Stimulated activated CD8-positive, alpha-beta memory T cell treated with anti-CD3 and anti-CD28 coated beads, Interleukin-4, amount 100 ng/mL, for 48 hours (primary cell): ENCODE data around the gene BMP6.
"Not testable (repeated sequence)": the region's sequence is repeated elsewhere in the genome, so short reads cannot be mapped to it uniquely, and the experiment has no call there.

ENCODE experiments used
- DNase-seq: peaks from one replicate; pipeline ENCODE4 v3.0.0-alpha.2; 2020

The BMP6 gene

DNA sequence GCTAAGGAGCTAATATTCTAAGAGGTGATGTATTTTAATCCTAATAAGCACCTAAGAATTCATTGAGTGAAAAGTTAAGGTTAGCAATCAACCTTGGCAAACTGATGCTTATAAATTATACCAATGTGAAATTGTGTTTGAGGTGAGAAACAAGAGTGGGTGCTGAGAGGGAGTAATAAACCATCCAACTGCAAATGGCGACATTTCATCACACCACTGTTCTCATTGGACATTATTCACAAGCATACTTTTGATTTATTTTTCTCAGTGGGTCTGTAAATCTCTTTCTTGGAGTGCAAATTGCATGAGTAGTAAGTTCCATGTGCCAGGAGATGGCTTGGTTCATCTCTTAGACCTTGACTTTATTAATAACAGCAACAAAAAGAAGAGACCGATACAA, 71.5 kb downstream of the BMP6 start:
- no peak for DNase-seq

GRCh38 chr6:7798751-7799150, 72.9 kb downstream of the BMP6 start:
- no peak for DNase-seq

- no peak for DNase-seq
Measured at GRCh38 chr6:7802662-7803061, 76.8 kb downstream of the BMP6 start.

- DNase-seq: no peak
Measured at GRCh38 chr6:7803214-7803613, 77.3 kb downstream of the BMP6 start.

DNA sequence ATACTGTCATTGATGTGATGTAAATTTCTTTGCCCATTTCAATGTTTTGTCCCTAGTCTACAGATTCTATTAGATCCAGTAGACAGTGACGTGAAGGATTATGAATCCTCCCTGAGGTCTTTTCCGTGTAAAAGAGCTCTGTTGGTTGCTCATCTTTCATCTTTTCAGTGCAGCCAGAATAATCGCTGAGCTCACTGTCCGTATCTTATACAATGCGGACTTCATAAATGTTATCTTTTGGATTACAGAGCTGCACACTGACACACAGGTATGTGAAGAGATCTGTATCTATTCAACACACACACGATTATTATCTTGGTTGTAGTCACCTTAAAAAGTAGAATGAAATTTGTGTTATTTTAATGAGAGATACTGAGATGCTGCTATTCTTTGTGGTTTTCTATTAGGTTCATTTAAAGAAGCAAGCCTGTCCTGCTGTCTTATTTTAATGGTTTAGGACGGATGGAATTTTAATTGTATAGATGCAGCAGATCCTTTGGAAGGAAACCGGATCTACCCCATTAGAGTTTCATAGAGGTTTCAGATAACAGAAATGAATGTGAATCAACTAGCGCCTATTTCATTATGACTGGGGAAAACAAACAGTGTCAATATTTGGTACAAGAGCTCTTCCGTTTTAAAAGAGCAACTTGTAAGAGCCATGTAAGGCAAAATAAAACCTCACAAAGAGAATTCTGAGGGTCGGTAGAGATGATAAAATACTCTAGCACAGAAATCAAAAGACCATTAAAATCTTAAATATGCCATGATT, 79.4 kb downstream of the BMP6 start:
- no peak for DNase-seq

DNA sequence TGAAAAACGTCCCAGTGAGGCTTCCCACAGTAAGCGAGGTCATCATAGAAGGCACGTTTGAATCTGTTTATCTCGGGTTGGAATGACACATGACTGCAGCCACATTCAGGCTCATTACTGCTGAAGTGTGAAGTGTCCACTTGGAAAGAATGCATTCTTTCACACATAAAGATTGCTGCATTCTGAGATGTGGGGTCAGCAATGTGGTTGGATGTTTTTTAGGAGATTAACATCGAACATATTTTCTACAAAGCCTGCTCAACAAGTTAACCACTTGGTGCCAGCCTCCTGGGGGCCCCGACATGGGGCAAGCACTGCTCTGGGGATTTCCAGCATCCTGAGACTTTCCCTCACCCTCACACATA, 79.9 kb downstream of the BMP6 start:
- no peak for DNase-seq

GRCh38 chr6:7806711-7807110, 80.8 kb downstream of the BMP6 start:
- no peak for DNase-seq

- no peak for DNase-seq
Measured at GRCh38 chr6:7809346-7809745, 83.4 kb downstream of the BMP6 start.

DNA sequence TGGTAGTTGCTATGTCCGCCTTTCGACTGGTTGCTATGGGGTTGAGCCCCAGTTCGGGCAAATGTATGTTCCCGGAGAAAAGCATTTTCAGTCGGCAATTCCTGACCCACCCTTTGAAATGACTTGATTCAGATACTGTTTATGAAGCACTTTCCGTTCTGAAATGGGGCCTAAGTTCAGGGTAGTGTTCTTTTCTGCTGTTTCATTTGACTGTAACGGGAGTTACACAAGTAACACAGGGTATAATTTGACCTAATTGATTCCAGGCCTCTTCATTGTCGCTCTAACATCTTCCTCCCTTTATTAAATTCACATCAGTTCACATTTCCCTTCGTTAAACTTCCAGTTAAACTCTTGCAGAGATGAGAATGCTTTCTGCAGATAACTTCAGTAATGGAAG, 85.5 kb downstream of the BMP6 start:
- DNase-seq: no peak

- no peak for DNase-seq
Measured at GRCh38 chr6:7812623-7813022, 86.7 kb downstream of the BMP6 start.

- no peak for DNase-seq
Measured at GRCh38 chr6:7813193-7813592, 87.3 kb downstream of the BMP6 start.

DNA sequence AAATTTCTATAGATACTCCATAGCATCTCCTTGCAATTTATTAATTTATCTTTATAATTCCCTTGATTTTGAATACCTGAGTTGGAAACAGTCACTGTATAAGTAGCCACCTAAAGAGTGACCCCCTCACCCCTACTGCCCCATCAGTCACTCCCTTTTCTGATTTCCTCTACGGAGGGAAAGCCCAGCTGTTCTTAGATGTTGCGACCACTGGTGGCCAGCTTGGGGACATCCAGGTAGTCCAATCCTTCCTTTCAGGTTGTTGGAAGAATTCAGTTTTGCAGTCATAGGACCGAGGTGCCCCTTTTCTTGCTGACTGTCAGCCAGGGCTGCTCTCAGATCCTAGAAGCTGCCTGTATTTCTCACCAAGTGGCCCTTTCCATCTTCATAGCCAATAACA, 87.8 kb downstream of the BMP6 start:
- no peak for DNase-seq

DNA sequence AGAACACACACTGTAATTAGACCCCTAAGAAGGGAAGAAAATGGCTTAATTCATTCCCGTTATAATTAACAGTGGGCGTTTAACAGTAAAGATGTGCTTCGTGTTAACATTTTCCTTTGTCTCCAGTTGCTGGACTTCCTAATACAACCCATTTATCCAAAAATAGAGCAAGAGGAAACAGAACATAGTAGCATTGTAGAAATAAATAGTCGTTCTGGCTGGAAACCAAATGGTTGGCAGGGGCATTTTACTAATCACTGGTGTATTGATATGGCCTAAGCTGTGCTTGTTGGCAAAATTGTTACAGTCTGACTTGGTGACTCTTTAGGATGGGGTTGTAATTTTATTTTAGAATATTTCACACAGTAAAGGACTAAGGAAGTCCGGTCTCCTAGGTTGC, 89.8 kb downstream of the BMP6 start:
- DNase-seq: no peak

GRCh38 chr6:7817184-7817583, 91.3 kb downstream of the BMP6 start:
- not testable (repeated sequence) for DNase-seq

DNA sequence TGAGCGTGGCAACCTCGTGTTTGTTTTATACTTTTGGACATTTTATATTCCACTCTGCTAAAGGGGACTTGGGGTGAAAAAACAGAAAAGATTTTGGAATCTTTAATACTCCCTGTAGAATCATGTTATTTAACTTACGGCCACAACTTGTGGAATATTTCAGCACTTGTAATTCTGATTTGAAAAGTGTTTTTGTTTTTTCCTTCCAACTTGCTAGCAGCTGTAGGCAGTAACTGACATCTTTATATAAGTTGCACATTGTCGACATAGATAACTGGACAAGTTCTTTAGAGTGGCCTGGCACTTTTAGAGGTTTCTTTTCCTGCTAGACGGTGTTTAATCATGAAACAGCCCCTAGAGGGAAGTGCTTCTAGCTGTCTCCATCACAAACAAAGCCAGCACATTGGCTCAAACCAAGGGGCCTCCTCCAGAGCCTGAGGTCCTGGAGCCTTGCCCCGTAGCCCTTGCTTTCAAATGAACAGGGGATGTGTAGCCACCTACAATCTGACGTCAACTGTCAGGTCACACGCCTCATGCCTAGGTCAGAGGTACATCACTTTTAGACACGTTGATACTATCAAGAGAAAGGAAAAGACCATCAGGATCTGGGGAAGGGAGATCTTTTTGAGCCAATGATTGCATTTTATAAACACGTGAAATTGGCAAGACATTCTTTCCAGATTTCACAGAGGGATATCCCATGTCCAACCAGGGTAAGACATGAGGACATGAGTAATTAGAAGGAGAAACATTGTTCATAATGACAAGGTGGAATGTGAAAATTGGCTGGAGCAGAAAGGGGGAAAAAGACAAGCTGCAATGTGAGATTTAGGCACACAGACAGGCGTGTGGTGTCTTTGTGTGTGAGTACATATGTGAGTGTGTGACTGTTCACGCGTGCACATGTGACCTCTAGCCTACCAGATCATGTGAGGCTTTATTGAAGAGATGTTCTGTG, 92.6 kb downstream of the BMP6 start:
- DNase-seq: no peak

- DNase-seq: no peak
Measured at GRCh38 chr6:7819431-7820015, 93.6 kb downstream of the BMP6 start.

DNA sequence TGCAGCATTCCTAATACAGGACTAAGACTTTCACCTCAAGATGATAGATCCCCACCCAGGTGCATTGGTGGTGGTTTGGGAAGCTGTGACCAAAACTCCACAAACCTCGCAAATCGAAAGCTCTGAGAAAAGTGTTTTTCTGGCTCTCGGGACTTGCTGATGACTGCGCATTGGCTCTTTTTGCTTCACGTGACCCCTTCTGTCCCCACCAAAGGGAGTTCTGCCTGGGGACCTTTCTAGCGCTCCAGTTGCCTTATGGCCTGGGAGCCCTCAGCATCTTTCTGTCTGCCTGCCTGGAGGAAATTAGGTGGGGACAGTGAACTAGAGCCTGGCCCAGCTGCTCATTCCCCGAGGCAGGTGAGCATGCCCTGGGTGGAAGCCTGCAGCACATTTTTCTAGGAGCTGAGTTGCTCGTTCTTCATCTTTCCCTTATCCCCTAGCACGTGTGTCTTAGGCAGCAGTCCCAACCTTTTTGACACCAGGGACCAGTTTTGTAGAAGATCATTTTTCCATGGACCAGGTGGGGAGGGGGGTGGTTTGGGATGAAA, 94.5 kb downstream of the BMP6 start:
- no peak for DNase-seq

GRCh38 chr6:7821426-7821825, 95.5 kb downstream of the BMP6 start:
- no peak for DNase-seq

- DNase-seq: no peak
Measured at GRCh38 chr6:7823552-7823951, 97.7 kb downstream of the BMP6 start.

- no peak for DNase-seq
Measured at GRCh38 chr6:7825986-7826385, 100.1 kb downstream of the BMP6 start.

DNA sequence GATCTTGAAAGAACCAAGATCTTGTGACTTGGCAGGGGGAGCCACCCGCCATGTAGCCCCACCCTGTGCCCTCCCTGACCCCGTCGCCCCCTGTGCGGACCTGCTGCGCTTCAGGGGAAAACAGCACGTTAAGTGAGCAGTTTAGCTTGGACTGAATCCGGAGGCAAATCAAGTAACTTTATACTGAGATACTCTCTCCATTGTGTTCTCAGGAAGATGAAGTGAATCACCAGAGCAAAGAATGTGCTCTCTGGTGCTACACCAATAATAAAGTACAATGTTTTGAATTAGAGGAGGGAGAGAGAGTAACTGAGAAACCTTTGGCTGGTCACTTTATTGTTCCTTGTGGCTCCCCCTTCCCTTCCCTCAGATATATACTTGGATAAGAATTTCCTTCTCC, 101.2 kb downstream of the BMP6 start:
- DNase-seq: no peak

DNA sequence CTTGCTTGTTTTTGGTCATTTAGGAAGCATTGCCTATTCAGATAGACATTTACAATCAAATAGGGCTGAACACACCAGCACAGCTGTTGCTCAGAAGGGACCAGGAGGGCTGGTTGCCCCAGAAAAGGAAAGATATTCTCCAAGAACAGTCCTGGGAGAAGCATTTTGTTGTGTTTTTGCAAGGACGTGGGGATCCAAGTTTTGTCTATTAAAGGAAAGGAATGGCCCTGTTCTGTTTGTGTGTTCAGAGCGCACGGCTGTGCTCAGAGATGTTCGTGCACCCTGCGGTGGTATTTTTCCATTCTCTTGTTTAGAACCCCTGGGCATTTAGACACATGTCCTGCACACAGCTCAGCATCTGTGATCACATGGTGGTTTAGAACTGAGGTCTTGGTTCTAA, 102.2 kb downstream of the BMP6 start:
- no peak for DNase-seq

- DNase-seq: no peak
Measured at GRCh38 chr6:7832904-7833750, 107.2 kb downstream of the BMP6 start.
